Measurements from ENCODE around the gene TXNDC16.
"Not testable (repeated sequence)": the region's sequence is repeated elsewhere in the genome, so short reads cannot be mapped to it uniquely, and the experiment has no call there.

TXNDC16 gene

GRCh38 chr14:52536269-52536668 lies 16.0 kb downstream of the TXNDC16 start:
- DNase-seq = no peak

- no peak for DNase-seq
Measured at GRCh38 chr14:52531481-52531880, 20.8 kb downstream of the TXNDC16 start.

- no peak for DNase-seq
Measured at GRCh38 chr14:52527052-52527451, 25.3 kb downstream of the TXNDC16 start.

- no peak for DNase-seq
Measured at GRCh38 chr14:52522581-52523345, 29.5 kb downstream of the TXNDC16 start.

GRCh38 chr14:52522033-52522432 lies 30.3 kb downstream of the TXNDC16 start:
- no peak for DNase-seq

GRCh38 chr14:52514046-52514811 lies 38.1 kb downstream of the TXNDC16 start:
- no peak for DNase-seq

- DNase-seq = no peak
Measured at GRCh38 chr14:52513249-52513648, 39.1 kb downstream of the TXNDC16 start.

GRCh38 chr14:52494444-52494843 lies 57.9 kb downstream of the TXNDC16 start:
- no peak for DNase-seq

GRCh38 chr14:52485350-52485960 lies 66.8 kb downstream of the TXNDC16 start:
- no peak for DNase-seq

- no peak for DNase-seq
Measured at GRCh38 chr14:52481864-52482263, 70.4 kb downstream of the TXNDC16 start.

GRCh38 chr14:52473557-52473956 lies 78.7 kb downstream of the TXNDC16 start:
- no peak for DNase-seq

- no peak for DNase-seq
Measured at GRCh38 chr14:52472728-52473127, 79.6 kb downstream of the TXNDC16 start.

- not testable (repeated sequence) for DNase-seq
Measured at GRCh38 chr14:52472251-52472650, 80.1 kb downstream of the TXNDC16 start.

- no peak for DNase-seq
Measured at GRCh38 chr14:52467515-52468266, 84.6 kb downstream of the TXNDC16 start.

GRCh38 chr14:52464175-52464574 lies 88.1 kb downstream of the TXNDC16 start:
- no peak for DNase-seq

- no peak for DNase-seq
Measured at GRCh38 chr14:52463375-52463774, 88.9 kb downstream of the TXNDC16 start.

GRCh38 chr14:52461721-52462120 lies 90.6 kb downstream of the TXNDC16 start:
- DNase-seq = no peak

GRCh38 chr14:52458721-52459085 lies 93.6 kb downstream of the TXNDC16 start:
- no peak for DNase-seq

- DNase-seq = no peak
Measured at GRCh38 chr14:52457411-52457810, 94.9 kb downstream of the TXNDC16 start.

GRCh38 chr14:52455291-52456088 lies 96.8 kb downstream of the TXNDC16 start:
- no peak for DNase-seq

- no peak for DNase-seq
Measured at GRCh38 chr14:52447236-52447635, 105.1 kb downstream of the TXNDC16 start.

- no peak for DNase-seq
Measured at GRCh38 chr14:52446355-52446754, 106.0 kb downstream of the TXNDC16 start.

Measured in CD4-positive, alpha-beta T cell treated with Interleukin-6 for 4 hours (primary cell).